ENCODE measurements around the gene RNF151. TPM values are rescaled to one million over a fixed set of nuclear protein-coding genes. Genes with fewer than 3 reads are reported as not detected.

The RNF151 gene
- total and polyA plus RNA-seq, 2 of the 13 experiments (the other 11 are each of a cell fraction or from before 2014, with no cell fraction given): not detected

DNA sequence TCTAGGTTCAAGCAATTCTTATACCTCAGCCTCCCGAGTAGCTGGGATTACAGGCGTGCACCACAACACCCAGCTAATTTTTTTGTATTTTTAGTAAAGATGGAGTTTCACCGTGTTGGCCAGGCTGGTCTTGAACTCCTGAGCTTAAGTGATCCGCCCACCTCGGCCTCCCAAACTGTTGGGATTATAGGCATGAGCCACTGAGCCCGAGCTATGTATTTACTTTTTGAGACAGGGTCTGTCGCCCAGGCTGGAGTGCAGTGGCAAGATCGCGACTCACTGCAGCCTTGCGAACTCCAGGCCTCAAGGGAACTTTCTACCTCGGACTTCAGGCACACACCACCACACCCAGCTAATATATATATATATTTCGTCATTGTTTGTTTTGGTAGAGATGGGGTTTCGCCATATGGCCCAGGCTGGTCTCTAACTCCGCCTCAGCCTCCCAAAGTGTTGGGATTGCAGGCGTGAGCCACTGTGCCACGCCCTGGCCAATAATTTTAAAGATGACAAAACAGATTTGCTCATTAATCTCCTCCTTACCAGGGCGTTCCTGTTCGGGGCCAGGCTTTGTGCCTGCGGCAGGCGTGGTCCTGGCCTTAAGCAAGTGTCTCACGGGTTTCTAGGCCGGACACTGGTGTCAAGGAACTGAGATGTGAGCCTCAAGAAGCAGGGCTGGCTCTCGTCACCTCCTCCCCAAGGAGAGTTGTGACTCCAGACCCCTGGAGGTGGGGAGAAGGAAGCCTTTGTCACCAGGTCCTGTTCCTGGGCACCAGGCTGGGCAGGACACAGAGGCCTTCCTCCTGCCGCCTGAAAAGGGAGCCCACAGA, 48.7 kb downstream of the RNF151 start (continued):
- TF ChIP-seq, protein P1, sequence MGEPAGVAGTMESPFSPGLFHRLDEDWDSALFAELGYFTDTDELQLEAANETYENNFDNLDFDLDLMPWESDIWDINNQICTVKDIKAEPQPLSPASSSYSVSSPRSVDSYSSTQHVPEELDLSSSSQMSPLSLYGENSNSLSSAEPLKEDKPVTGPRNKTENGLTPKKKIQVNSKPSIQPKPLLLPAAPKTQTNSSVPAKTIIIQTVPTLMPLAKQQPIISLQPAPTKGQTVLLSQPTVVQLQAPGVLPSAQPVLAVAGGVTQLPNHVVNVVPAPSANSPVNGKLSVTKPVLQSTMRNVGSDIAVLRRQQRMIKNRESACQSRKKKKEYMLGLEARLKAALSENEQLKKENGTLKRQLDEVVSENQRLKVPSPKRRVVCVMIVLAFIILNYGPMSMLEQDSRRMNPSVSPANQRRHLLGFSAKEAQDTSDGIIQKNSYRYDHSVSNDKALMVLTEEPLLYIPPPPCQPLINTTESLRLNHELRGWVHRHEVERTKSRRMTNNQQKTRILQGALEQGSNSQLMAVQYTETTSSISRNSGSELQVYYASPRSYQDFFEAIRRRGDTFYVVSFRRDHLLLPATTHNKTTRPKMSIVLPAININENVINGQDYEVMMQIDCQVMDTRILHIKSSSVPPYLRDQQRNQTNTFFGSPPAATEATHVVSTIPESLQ (CRISPR knock-in tag; conservative IDR thresholded peaks at IDR 0.05): no peak
- TF ChIP-seq ZNF496 (CRISPR knock-in tag; IDR thresholded peaks at IDR 0.05; ENCODE audit: insufficient replicate concordance) (no peak), SMAD1 (CRISPR knock-in tag; IDR thresholded peaks at IDR 0.05; ENCODE audit: borderline replicate concordance, low read depth) (no peak), FOXP1 (IDR thresholded peaks at IDR 0.05) (no peak), FOXP1 (CRISPR knock-in tag; IDR thresholded peaks at IDR 0.05) (0 out of 2 replicates have a peak, but pooled peaks have one; percentile 38), THYN1 (CRISPR knock-in tag; IDR thresholded peaks at IDR 0.05; ENCODE audit: borderline replicate concordance, low read depth) (no peak), SMARCC2 (IDR thresholded peaks at IDR 0.05) (no peak), ZNF580 (CRISPR knock-in tag; IDR thresholded peaks at IDR 0.05; ENCODE audit: borderline replicate concordance, low read depth) (no peak), NFE2L2 (IDR thresholded peaks at IDR 0.05; ENCODE audit: low read length) (no peak), CERS6 (CRISPR knock-in tag; IDR thresholded peaks at IDR 0.05) (no peak), NKX3-1 (CRISPR knock-in tag; IDR thresholded peaks at IDR 0.05) (no peak), GATA4 (IDR thresholded peaks at IDR 0.05; ENCODE audit: borderline replicate concordance, low read depth) (no peak), CHD4 (IDR thresholded peaks at IDR 0.05; ENCODE audit: borderline replicate concordance, low read length) (no peak), ZNF20 (CRISPR knock-in tag; IDR thresholded peaks at IDR 0.05) (no peak), LBX2 (CRISPR knock-in tag; IDR thresholded peaks at IDR 0.05; ENCODE audit: borderline replicate concordance) (no peak)
- TF ChIP-seq, protein P2, sequence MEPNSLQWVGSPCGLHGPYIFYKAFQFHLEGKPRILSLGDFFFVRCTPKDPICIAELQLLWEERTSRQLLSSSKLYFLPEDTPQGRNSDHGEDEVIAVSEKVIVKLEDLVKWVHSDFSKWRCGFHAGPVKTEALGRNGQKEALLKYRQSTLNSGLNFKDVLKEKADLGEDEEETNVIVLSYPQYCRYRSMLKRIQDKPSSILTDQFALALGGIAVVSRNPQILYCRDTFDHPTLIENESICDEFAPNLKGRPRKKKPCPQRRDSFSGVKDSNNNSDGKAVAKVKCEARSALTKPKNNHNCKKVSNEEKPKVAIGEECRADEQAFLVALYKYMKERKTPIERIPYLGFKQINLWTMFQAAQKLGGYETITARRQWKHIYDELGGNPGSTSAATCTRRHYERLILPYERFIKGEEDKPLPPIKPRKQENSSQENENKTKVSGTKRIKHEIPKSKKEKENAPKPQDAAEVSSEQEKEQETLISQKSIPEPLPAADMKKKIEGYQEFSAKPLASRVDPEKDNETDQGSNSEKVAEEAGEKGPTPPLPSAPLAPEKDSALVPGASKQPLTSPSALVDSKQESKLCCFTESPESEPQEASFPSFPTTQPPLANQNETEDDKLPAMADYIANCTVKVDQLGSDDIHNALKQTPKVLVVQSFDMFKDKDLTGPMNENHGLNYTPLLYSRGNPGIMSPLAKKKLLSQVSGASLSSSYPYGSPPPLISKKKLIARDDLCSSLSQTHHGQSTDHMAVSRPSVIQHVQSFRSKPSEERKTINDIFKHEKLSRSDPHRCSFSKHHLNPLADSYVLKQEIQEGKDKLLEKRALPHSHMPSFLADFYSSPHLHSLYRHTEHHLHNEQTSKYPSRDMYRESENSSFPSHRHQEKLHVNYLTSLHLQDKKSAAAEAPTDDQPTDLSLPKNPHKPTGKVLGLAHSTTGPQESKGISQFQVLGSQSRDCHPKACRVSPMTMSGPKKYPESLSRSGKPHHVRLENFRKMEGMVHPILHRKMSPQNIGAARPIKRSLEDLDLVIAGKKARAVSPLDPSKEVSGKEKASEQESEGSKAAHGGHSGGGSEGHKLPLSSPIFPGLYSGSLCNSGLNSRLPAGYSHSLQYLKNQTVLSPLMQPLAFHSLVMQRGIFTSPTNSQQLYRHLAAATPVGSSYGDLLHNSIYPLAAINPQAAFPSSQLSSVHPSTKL (CRISPR knock-in tag; IDR thresholded peaks at IDR 0.05): 0 out of 2 replicates have a peak, but pooled peaks have one; percentile 11
- TF ChIP-seq, protein P3, sequence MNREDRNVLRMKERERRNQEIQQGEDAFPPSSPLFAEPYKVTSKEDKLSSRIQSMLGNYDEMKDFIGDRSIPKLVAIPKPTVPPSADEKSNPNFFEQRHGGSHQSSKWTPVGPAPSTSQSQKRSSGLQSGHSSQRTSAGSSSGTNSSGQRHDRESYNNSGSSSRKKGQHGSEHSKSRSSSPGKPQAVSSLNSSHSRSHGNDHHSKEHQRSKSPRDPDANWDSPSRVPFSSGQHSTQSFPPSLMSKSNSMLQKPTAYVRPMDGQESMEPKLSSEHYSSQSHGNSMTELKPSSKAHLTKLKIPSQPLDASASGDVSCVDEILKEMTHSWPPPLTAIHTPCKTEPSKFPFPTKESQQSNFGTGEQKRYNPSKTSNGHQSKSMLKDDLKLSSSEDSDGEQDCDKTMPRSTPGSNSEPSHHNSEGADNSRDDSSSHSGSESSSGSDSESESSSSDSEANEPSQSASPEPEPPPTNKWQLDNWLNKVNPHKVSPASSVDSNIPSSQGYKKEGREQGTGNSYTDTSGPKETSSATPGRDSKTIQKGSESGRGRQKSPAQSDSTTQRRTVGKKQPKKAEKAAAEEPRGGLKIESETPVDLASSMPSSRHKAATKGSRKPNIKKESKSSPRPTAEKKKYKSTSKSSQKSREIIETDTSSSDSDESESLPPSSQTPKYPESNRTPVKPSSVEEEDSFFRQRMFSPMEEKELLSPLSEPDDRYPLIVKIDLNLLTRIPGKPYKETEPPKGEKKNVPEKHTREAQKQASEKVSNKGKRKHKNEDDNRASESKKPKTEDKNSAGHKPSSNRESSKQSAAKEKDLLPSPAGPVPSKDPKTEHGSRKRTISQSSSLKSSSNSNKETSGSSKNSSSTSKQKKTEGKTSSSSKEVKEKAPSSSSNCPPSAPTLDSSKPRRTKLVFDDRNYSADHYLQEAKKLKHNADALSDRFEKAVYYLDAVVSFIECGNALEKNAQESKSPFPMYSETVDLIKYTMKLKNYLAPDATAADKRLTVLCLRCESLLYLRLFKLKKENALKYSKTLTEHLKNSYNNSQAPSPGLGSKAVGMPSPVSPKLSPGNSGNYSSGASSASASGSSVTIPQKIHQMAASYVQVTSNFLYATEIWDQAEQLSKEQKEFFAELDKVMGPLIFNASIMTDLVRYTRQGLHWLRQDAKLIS (CRISPR knock-in tag; IDR thresholded peaks at IDR 0.05): no peak

Measured in HepG2 (cell line).